HEK293T (cell line): ENCODE data around the gene EPS8.
A peak's percentile ranks its signal among the peaks of the same experiment; 100 is the strongest.

Experiments
- CTCF ChIA-PET: fragments of 350-600 bp; formaldehyde crosslinking; extraction: SDS; loops from one replicate; lab custom pipeline; 2021; ENCODE audit warnings: antibody characterized with exemption, inconsistent platforms; lab: Yijun Ruan, JAX
- POLR2A ChIA-PET: fragments of 350-600 bp; formaldehyde crosslinking; extraction: SDS; loops from one replicate; lab custom pipeline; 2020; ENCODE audit warnings: antibody characterized with exemption, inconsistent platforms; lab: Yijun Ruan, JAX
- DNase-seq: peaks from one replicate; pipeline ENCODE4 v3.0.0; 2012; ENCODE audit warnings: mixed read lengths; ENCODE audit errors: extremely low spot score
- ARNT ChIP-seq: fragments of 450-650 bp; IDR thresholded peaks from 2 replicates; pipeline ENCODE4 v1.6.1; 2017; ENCODE audit warnings: mild to moderate bottlenecking
- BHLHE40 ChIP-seq: fragments of 450-650 bp; IDR thresholded peaks from 2 replicates; pipeline ENCODE4 v1.6.1; 2016; ENCODE audit warnings: mild to moderate bottlenecking, moderate library complexity, borderline replicate concordance
- CTBP1 ChIP-seq: fragments of 450-650 bp; IDR thresholded peaks from 2 replicates; pipeline ENCODE4 v1.6.1; 2016; ENCODE audit warnings: borderline replicate concordance
- ELF4 ChIP-seq: fragments of 450-650 bp; IDR thresholded peaks from 2 replicates; pipeline ENCODE4 v1.6.1; 2017; ENCODE audit warnings: antibody characterized with exemption
- FOXA1 ChIP-seq: fragments of 450-650 bp; IDR thresholded peaks from 2 replicates; pipeline ENCODE4 v1.6.1; 2016; ENCODE audit warnings: mild to moderate bottlenecking
- FOXK2 ChIP-seq: fragments of 450-650 bp; IDR thresholded peaks from 2 replicates; pipeline ENCODE4 v1.6.1; 2016; ENCODE audit warnings: mild to moderate bottlenecking
- FOXM1 ChIP-seq: fragments of 450-650 bp; IDR thresholded peaks from 2 replicates; pipeline ENCODE4 v1.6.1; 2017; ENCODE audit warnings: mild to moderate bottlenecking, borderline replicate concordance
- HDGF ChIP-seq: fragments of 450-650 bp; IDR thresholded peaks from 2 replicates; pipeline ENCODE4 v1.6.1; 2017; ENCODE audit warnings: antibody characterized with exemption, borderline replicate concordance
- L3MBTL2 ChIP-seq: fragments of 450-650 bp; conservative IDR thresholded peaks from 2 replicates; pipeline ENCODE4 v1.6.1; 2016; ENCODE audit warnings: mild to moderate bottlenecking
- LEF1 ChIP-seq: fragments of 450-650 bp; IDR thresholded peaks from 2 replicates; pipeline ENCODE4 v1.6.1; 2017; ENCODE audit warnings: mild to moderate bottlenecking, borderline replicate concordance
- NFRKB ChIP-seq: fragments of 450-650 bp; IDR thresholded peaks from 2 replicates; pipeline ENCODE4 v1.6.1; 2016; ENCODE audit warnings: mild to moderate bottlenecking, moderate library complexity
- SP1 ChIP-seq: fragments of 450-650 bp; IDR thresholded peaks from 2 replicates; pipeline ENCODE4 v1.6.1; 2017
- SUZ12 ChIP-seq: fragments of 450-650 bp; IDR thresholded peaks from 2 replicates; pipeline ENCODE4 v1.6.1; 2016; ENCODE audit warnings: mild to moderate bottlenecking
- TARDBP ChIP-seq: fragments of 450-650 bp; IDR thresholded peaks from 2 replicates; pipeline ENCODE4 v1.6.1; 2016
- ZNF384 ChIP-seq: fragments of 450-650 bp; IDR thresholded peaks from 2 replicates; pipeline ENCODE4 v1.6.1; 2016
- TF ChIP-seq, protein P1 (sequence below): fragments of 450-650 bp; IDR thresholded peaks from 2 replicates; pipeline ENCODE4 v1.6.1; 2016

The EPS8 gene

DNA sequence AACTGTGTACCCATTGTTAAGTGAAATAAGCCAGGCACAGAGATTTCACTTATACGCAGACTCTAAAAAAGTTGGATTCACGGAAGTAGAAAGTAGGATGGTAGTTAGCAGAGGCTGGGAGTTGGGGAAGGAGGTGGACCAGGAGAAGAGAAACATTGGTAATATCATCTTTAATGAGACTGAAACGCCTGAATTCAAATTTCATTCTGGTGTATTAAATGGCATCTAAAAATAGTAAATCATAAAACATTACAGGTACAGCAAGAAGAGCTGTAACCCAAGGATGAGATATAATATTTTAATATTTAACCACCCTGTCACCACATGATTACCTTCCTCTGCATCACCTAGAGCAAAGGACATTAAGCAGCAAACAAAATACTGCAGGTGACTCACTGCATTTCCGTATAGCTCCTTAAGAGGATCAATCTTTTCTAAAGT lies 99.4 kb downstream of the EPS8 start:
- DNase-seq, result no peak
- POLR2A ChIA-PET, result no interaction called here
- TF ChIP-seq ZNF384 (no peak), NFRKB (no peak), TARDBP (no peak), CTBP1 (no peak), L3MBTL2 (no peak), FOXA1 (no peak), SUZ12 (no peak), SP1 (no peak), LEF1 (no peak), FOXK2 (no peak), ELF4 (no peak), FOXM1 (no peak)
- TF ChIP-seq, protein P1, sequence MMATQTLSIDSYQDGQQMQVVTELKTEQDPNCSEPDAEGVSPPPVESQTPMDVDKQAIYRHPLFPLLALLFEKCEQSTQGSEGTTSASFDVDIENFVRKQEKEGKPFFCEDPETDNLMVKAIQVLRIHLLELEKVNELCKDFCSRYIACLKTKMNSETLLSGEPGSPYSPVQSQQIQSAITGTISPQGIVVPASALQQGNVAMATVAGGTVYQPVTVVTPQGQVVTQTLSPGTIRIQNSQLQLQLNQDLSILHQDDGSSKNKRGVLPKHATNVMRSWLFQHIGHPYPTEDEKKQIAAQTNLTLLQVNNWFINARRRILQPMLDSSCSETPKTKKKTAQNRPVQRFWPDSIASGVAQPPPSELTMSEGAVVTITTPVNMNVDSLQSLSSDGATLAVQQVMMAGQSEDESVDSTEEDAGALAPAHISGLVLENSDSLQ, result no peak
- CTCF ChIA-PET, result no interaction called here

DNA sequence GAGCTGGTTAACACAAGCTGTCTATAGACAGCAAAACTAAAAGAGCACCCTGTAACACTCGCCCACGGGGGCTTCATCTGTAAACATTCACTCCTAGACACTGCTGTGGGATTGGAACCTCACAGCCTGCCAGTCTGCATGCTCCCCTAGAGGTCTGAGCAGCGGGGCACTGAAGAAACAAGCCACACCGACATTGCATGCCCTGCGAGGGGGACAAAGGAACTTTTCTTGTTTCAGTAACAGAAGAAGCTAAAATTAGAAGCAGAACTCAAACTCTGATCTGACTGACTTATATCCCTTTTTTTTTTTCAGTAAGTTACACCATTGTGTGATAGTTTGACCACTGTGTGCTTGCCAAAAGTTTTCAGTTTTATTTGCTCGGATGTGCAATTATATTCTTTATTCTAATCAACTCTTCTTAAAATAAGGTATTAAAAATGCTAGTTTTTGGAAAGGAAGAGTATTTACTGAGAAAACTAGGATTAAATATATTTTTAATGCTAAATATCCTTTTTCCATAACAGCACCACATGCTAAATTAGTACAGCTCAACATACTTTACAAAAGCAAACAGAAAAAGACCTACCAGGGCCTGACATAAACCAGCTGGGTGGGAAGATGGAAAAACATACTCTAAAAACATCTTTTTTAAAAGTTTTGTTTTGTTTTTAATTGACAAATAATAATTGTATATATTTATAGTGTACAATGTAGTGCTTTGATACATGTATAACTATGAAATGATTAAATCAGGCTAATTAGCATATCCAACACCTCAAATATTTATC lies 100.2 kb downstream of the EPS8 start:
- ChIA-PET POLR2A (interaction anchor here (1.0 kb wide), 1 partner anchor 29 kb away, joined by 3 read pairs; no protein-coding TSS in a partner anchor), CTCF (no interaction called here)
- TF ChIP-seq FOXA1 (no peak), SP1 (no peak), ARNT (no peak), FOXK2 (no peak), BHLHE40 (no peak)
- DNase-seq, result no peak

DNA sequence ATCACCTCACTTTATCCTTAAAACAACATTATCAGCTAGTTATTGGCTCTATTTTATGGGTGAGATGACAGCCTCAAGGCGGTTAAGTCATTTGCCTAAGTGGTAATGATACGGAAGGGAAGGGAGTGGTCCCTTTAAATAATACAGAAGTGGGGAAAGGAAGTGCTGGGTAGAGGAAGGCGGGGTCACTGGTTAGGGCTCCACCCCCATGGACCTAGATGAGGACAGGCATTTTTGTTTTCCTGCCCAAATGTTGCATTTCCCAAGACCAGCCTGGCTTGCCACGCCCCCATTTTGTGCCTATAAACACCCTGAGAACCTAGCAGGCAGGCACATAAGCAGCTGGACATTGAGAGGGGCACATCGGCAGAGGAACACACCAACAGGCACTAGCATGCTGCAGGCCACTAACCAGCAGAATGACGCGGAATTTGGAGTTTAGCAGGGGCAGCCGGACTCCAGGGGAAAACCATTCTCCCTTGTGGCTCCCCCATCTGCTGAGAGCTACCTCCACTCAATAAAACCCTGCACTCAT lies 100.9 kb downstream of the EPS8 start:
- ChIA-PET CTCF (no interaction called here), POLR2A (interaction anchor here (1.0 kb wide), 1 partner anchor 28 kb away, joined by 3 read pairs; no protein-coding TSS in a partner anchor)

DNA sequence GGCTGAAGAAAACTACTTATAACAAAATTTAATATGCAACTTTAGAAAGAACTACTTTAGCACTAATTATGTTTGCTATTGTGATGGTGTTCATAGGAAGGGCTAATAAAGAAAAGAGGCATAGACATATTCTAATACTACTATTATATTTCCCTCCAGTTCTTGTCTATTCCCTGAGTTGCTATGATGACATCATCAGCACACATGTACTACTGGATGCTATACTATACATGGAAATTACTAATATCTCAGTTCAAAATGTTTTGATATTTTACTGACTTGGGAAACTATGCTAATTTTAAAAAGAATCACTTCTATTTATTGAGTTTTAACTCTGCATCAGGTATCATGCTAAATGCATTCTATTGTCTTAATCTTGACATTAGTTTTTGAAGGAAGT lies 101.6 kb downstream of the EPS8 start:
- ChIA-PET CTCF (no interaction called here), POLR2A (no interaction called here)
- no peak for DNase-seq
- TF ChIP-seq ZNF384 (no peak), NFRKB (no peak), FOXM1 (no peak), ARNT (no peak), FOXK2 (no peak), L3MBTL2 (no peak), FOXA1 (no peak), HDGF (no peak), SP1 (no peak), LEF1 (no peak), CTBP1 (no peak), ELF4 (no peak)
- TF ChIP-seq, protein P1, result no peak

More for the DNA sequence above, 100.9 kb downstream of the EPS8 start:
- TF ChIP-seq, protein P1, result no peak
- TF ChIP-seq NFRKB, result no peak
- no peak for TF ChIP-seq FOXM1
- TF ChIP-seq HDGF, result no peak
- TF ChIP-seq SUZ12, result no peak
- TF ChIP-seq TARDBP, result no peak
- no peak for TF ChIP-seq LEF1
- no peak for TF ChIP-seq SP1
- no peak for TF ChIP-seq ARNT
- peak; percentile 42 for DNase-seq

DNA sequence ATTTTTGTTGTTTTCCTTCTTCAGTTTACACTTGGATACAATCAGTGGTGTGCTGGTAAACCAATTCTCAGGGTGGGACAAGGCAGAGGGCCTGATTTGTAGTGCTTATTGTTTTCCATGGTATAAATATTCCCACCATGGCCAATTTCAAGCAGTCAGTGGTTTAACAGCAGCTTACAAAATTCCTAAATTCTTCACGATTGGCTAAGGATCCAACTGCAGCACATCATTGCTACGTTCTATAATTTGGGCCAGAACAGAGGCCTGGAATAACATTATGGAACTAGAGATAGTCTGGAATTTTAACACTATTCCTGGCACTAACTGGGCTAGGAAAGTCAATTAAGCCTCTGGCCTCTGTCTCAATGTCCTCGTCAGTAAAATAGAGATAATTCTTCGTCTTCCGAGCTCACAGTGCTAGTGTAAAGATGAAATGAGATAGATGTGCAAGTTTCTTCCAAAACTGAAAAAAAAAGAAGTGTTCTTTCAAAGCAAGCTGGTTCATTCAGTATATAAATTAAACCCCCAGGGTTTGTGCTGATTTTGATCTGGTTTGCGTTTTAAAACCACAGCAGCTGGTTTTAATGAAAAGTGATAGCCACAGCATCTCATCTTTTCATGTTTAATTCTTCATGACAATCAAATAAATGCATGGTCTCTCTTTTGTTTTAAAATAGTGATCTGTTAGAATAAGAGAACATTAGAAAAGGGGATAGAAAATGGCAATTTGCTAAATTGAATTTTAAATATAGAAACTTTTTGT lies 104.1 kb downstream of the EPS8 start:
- ChIA-PET CTCF (no interaction called here), POLR2A (no interaction called here)
- TF ChIP-seq FOXA1 (no peak), SP1 (no peak), ELF4 (no peak), ZNF384 (no peak), HDGF (no peak), FOXK2 (no peak)
- DNase-seq, result no peak

DNA sequence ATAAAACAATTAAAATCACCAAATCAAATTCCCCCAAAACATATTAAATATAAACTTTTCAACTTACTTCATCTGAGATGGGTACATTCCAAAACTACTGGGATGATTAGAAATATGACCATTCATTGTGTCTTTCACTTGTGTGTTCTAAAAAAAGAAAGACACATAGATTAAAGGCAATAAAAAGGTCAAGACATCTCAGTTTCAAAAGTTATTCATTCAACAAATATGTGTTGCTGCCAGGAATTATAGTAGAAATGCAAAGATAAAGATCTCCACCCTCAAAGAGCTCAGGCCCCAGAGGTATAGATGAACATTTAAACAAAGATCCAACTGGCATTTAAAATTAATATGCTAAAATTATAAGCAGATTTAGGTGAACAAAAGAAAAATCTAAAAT lies 106.4 kb downstream of the EPS8 start:
- TF ChIP-seq ZNF384, result no peak
- no peak for TF ChIP-seq BHLHE40
- no peak for TF ChIP-seq FOXM1
- POLR2A ChIA-PET, result no interaction called here
- CTCF ChIA-PET, result interaction anchor here (0.5 kb wide), 1 partner anchor 989 kb away, joined by 3 read pairs; no protein-coding TSS in a partner anchor
- DNase-seq, result no peak
